H1 (cell line): Measurements from ENCODE around the gene ASCL2. TPM values are rescaled to one million over a fixed set of nuclear protein-coding genes. Genes with fewer than 3 reads are reported as not detected.

Experiments used
- BACH1 ChIP-seq: IDR thresholded peaks from 2 replicates; pipeline ENCODE4 v1.6.1; 2012; ENCODE audit warnings: low read length, improper control_type of control experiment
- CHD1 ChIP-seq: IDR thresholded peaks from 2 replicates; pipeline ENCODE4 v1.6.1; 2012; ENCODE audit warnings: low read depth, low read length, improper control_type of control experiment
- GABPA ChIP-seq: IDR thresholded peaks from 2 replicates; pipeline ENCODE4 v1.6.1; 2011; ENCODE audit warnings: mild to moderate bottlenecking, low read length, moderate library complexity, borderline replicate concordance; ENCODE audit not compliant: insufficient read depth
- POLR2A ChIP-seq, 2 experiments: IDR thresholded peaks; 1 replicate in 1 of 2; 2 replicates in 1 of 2; pipeline ENCODE4 v1.6.1; 2011; ENCODE audit warnings: low read depth in 2 of 2, low read length in 2 of 2, mild to moderate bottlenecking in 2 of 2; ENCODE audit errors: control extremely low read depth in 1 of 2
- POLR2AphosphoS5 ChIP-seq: IDR thresholded peaks from 2 replicates; pipeline ENCODE4 v1.6.1; 2011; ENCODE audit warnings: low read depth, low read length
- SRF ChIP-seq: IDR thresholded peaks from 2 replicates; pipeline ENCODE4 v1.6.1; 2011; ENCODE audit warnings: mild to moderate bottlenecking, low read depth, low read length, moderate library complexity
- YY1 ChIP-seq: IDR thresholded peaks from 2 replicates; pipeline ENCODE4 v1.6.1; 2011; ENCODE audit warnings: low read depth, mild to moderate bottlenecking, low read length
- polyA plus RNA-seq, 7 experiments: library from polyadenylated mRNA; depleted of rRNA in 3 of 7; stranded (reverse) in 5 of 7; unstranded in 2 of 7; fragments of >200 nt in 5 of 7; fragments of 200-250 nt in 2 of 7; gene quantifications; 1 replicate in 5 of 7; 2 replicates in 1 of 7; 4 replicates in 1 of 7; pipeline versions ENCODE4 v1.2.1 to v1.2.3, GENCODE V29; 2011 to 2013; ENCODE audit warnings: missing spikeins in 2 of 7, mixed read lengths in 2 of 7
- total RNA-seq: library from RNA; stranded (reverse); fragmentation: NEBNext Ultra II Directional; extraction: Animal tissue kit (Norgen Biotek cat#: 25700); gene quantifications from 2 replicates; pipeline ENCODE4 v1.2.1, GENCODE V29; 2021

ASCL2 gene
- total and polyA plus RNA-seq, 2 of the 8 experiments (the other 6 are each of a cell fraction or from before 2014, with no cell fraction given) = 0.51 to 0.56 TPM

- TF ChIP-seq YY1 (no peak), CHD1 (no peak), GABPA (no peak), SRF (no peak), POLR2AphosphoS5 (no peak), BACH1 (no peak), POLR2A (IDR thresholded peaks at IDR 0.05; ENCODE audit: control extremely low read depth in 1 of 2, low read depth in 2 of 2, low read length in 2 of 2) (no peak)
- TF ChIP-seq, all 59 proteins: peak for 0
Measured at GRCh38 chr11:2309251-2310072, 39.1 kb upstream of the ASCL2 start (continued).
